ENCODE results near the gene YY1AP1. TPM values are rescaled to one million over a fixed set of nuclear protein-coding genes. Genes with fewer than 3 reads are reported as not detected.
A peak's percentile ranks its signal among the peaks of the same experiment; 100 is the strongest.
"Not testable (repeated sequence)": the region's sequence is repeated elsewhere in the genome, so short reads cannot be mapped to it uniquely, and the experiment has no call there.

YY1AP1 gene, protein sequence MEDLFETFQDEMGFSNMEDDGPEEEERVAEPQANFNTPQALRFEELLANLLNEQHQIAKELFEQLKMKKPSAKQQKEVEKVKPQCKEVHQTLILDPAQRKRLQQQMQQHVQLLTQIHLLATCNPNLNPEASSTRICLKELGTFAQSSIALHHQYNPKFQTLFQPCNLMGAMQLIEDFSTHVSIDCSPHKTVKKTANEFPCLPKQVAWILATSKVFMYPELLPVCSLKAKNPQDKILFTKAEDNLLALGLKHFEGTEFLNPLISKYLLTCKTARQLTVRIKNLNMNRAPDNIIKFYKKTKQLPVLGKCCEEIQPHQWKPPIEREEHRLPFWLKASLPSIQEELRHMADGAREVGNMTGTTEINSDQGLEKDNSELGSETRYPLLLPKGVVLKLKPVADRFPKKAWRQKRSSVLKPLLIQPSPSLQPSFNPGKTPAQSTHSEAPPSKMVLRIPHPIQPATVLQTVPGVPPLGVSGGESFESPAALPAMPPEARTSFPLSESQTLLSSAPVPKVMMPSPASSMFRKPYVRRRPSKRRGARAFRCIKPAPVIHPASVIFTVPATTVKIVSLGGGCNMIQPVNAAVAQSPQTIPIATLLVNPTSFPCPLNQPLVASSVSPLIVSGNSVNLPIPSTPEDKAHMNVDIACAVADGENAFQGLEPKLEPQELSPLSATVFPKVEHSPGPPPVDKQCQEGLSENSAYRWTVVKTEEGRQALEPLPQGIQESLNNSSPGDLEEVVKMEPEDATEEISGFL
- 1,000 to 10,000 TPM in 1 of 4 donors, 100 to 1,000 TPM in 2, 10 to 100 TPM in 1; 79.1 to 6,578 (median 156) TPM for total RNA-seq

GRCh38 chr1:155688324-155689080 is at the start of gene YY1AP1:
TSS of gene YY1AP1 (minus strand) at chr1:155688774. CDS start at chr1:155680436, 8,338 bp downstream.
- no peaks in the 10 kb centered on the region for H3K36me3 ChIP-seq
- no peaks in the 10 kb centered on the region for H3K9me3 ChIP-seq
- intact Hi-C loops (cut with DNase I; ENCODE audit: low total_unique reads) = no loop called here
- DNase-seq = peak; percentile 89 to 91
- TF ChIP-seq, protein P1, sequence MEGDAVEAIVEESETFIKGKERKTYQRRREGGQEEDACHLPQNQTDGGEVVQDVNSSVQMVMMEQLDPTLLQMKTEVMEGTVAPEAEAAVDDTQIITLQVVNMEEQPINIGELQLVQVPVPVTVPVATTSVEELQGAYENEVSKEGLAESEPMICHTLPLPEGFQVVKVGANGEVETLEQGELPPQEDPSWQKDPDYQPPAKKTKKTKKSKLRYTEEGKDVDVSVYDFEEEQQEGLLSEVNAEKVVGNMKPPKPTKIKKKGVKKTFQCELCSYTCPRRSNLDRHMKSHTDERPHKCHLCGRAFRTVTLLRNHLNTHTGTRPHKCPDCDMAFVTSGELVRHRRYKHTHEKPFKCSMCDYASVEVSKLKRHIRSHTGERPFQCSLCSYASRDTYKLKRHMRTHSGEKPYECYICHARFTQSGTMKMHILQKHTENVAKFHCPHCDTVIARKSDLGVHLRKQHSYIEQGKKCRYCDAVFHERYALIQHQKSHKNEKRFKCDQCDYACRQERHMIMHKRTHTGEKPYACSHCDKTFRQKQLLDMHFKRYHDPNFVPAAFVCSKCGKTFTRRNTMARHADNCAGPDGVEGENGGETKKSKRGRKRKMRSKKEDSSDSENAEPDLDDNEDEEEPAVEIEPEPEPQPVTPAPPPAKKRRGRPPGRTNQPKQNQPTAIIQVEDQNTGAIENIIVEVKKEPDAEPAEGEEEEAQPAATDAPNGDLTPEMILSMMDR (IDR thresholded peaks at IDR 0.05) = peak in 2 of 4 experiments; percentile 16 to 56
- peak; percentile 62 to 79 for TF ChIP-seq POLR2A (IDR thresholded peaks at IDR 0.05)
- no peaks in the 10 kb centered on the region for H3K27me3 ChIP-seq
- H3K4me1 ChIP-seq = peaks cover 0 to 6% of the 10 kb centered on the region in 2 donors
- peak within 1 kb of the TSS; percentile 96 to 98 for H3K27ac ChIP-seq
- H3K4me3 ChIP-seq = peak within 1 kb of the TSS; percentile 95 to 99

GRCh38 chr1:155729031-155729898 is 40.7 kb upstream of the YY1AP1 start:
- no peaks in the 10 kb centered on the region for H3K36me3 ChIP-seq
- H3K9me3 ChIP-seq = no peaks in the 10 kb centered on the region
- intact Hi-C loops (cut with DNase I; ENCODE audit: low total_unique reads) = no loop called here
- H3K4me3 ChIP-seq = no peak overlapping the region
- no peak overlapping the region for H3K27ac ChIP-seq
- TF ChIP-seq POLR2A (IDR thresholded peaks at IDR 0.05) = no peak
- TF ChIP-seq, protein P1 (IDR thresholded peaks at IDR 0.05) = peak; percentile 17 to 58 (median 38)
- no peaks in the 10 kb centered on the region for H3K27me3 ChIP-seq
- DNase-seq = peak in 1 of 2 donors; percentile 39
- no peaks in the 10 kb centered on the region for H3K4me1 ChIP-seq

GRCh38 chr1:155725142-155725541 is 36.6 kb upstream of the YY1AP1 start:
- Histone ChIP-seq H3K4me3 (no peak overlapping the region), H3K36me3 (no peaks in the 10 kb centered on the region), H3K27ac (no peak overlapping the region), H3K9me3 (no peaks in the 10 kb centered on the region), H3K27me3 (no peaks in the 10 kb centered on the region), H3K4me1 (no peaks in the 10 kb centered on the region)
- intact Hi-C loops (cut with DNase I; ENCODE audit: low total_unique reads) = no loop called here
- TF ChIP-seq, protein P1 (IDR thresholded peaks at IDR 0.05) = no peak
- no peak for TF ChIP-seq POLR2A (IDR thresholded peaks at IDR 0.05)
- no peak for DNase-seq

GRCh38 chr1:155719703-155720102 is 31.1 kb upstream of the YY1AP1 start:
- DNase-seq = no peak
- TF ChIP-seq, protein P1 (IDR thresholded peaks at IDR 0.05) = no peak
- TF ChIP-seq POLR2A (IDR thresholded peaks at IDR 0.05) = no peak
- Histone ChIP-seq H3K27ac (no peak overlapping the region), H3K4me1 (no peaks in the 10 kb centered on the region), H3K4me3 (no peak overlapping the region), H3K27me3 (no peaks in the 10 kb centered on the region), H3K36me3 (no peaks in the 10 kb centered on the region), H3K9me3 (no peaks in the 10 kb centered on the region)
- intact Hi-C loops (cut with DNase I; ENCODE audit: low total_unique reads) = no loop called here

GRCh38 chr1:155718524-155719115 is 30.0 kb upstream of the YY1AP1 start:
- H3K27me3 ChIP-seq; DNase-seq; H3K4me3 ChIP-seq; H3K36me3 ChIP-seq; intact Hi-C loops (cut with DNase I; ENCODE audit: low total_unique reads); H3K27ac ChIP-seq; H3K4me1 ChIP-seq; H3K9me3 ChIP-seq: not testable (repeated sequence)
